Activated CD4-positive, CD25-positive, alpha-beta regulatory T cell treated with anti-CD3 and anti-CD28 coated beads, Interleukin-2, amount 50 U/mL, for 16 hours (primary cell): Measurements from ENCODE around the gene CFAP74.

Experiments
- DNase-seq: peaks from one replicate; pipeline ENCODE4 v3.0.0-alpha.2; 2020; ENCODE audit warnings: low read depth, low spot score

Gene CFAP74

DNA sequence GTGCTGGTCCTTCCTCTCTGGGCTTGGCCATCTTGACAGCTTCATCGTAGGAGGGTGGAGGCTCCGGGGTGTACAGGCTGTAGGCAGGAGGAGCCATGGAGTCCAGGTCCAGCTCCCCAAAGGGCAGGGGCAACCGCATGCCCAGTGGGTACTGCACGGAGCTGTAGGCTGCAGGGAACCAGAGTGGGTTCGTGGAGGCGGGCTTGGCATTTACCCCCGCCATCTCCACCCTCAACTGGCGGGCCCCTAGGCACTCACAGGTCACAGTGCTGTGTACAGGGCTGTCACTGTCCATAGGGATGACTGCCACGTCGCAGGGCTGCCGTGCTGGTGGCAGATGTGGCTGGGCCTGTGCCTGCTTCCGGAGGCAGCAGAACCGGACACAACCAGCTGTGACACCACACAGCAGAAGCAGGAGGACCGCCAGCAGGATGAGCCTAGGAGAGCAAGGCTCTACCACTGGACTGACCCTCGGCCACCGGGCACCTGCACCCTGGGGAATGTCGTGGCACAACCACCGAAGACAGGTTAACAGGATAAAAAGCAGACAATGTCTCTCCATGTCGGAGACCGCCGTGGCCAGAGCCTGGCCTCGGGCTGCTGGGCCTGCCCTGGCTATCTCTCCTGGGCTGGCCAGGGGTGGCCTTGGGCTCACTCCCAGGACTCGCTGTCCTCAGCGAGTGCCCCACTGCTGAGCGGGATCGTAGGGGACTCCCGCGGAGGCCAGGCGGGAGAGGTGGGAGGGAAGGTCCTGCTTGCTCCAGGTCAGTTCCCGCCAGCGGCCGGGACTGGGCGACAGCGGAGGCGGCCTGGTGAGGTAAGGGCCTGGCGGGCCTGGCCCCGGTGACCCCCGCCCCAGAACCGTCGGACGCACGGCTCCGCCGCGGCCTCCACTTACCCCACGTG is 85.3 kb downstream of the CFAP74 start:
- DNase-seq, result no peak

- DNase-seq, result no peak
Measured at GRCh38 chr1:1917304-1917976, 86.1 kb downstream of the CFAP74 start.

DNA sequence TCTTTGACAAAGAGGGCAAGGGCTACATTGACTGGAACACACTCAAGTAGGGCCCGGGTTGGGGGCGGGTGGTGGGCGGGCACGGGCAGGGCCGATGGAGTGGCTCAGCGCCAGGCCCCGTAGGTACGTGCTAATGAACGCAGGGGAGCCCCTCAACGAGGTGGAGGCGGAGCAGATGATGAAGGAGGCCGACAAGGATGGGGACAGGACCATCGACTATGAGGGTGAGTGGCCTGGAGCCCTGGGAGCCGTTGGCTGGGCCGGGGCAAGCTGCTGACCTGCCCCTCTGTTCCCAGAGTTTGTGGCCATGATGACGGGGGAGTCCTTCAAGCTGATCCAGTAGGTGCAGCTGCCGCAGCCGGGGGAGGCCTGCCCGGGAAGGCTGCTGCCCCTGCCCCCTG is 86.7 kb downstream of the CFAP74 start:
- DNase-seq, result no peak

- no peak for DNase-seq
Measured at GRCh38 chr1:1915911-1916840, 87.4 kb downstream of the CFAP74 start.

DNA sequence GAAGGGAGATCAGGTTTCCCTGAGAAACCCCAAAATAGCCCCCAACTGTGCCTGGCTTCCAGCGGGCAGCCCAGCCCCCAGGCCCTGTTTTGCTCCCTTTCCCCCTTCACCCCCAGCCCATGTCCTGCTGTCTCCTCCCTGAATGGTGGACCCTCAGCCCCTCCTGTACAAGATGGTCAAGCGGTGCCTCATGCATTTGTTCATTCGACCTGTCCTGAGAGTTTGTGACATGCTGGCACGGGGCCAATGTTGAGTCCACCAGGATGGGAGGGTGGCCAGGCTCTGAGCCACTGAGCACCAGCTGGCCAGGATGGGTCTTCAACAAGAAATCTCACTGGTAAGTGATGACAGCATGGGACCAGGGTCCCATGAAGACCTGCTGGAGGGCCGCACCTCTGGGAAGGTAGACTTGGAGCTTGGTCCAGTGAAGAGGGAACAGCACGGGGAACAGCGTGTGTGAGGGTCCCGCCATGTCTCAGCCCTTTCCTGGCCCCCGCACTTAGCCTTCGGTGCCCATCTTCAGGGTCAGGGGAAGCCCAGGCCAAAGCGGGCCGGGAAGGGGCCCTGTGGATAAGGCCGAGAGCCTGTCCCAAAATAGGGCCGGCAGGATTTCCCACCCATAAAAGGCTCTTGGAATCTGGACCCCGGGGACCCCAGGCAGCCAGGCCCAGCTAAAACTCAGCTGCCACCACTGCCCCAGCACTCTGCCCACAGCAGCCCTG is 88.5 kb downstream of the CFAP74 start, which contains the start of gene CALML6:
TSS of gene CALML6 (plus strand) at position 290 of the 722 bp plus-strand sequence. CDS start at position 311, 21 bp downstream.
- no peak for DNase-seq

DNA sequence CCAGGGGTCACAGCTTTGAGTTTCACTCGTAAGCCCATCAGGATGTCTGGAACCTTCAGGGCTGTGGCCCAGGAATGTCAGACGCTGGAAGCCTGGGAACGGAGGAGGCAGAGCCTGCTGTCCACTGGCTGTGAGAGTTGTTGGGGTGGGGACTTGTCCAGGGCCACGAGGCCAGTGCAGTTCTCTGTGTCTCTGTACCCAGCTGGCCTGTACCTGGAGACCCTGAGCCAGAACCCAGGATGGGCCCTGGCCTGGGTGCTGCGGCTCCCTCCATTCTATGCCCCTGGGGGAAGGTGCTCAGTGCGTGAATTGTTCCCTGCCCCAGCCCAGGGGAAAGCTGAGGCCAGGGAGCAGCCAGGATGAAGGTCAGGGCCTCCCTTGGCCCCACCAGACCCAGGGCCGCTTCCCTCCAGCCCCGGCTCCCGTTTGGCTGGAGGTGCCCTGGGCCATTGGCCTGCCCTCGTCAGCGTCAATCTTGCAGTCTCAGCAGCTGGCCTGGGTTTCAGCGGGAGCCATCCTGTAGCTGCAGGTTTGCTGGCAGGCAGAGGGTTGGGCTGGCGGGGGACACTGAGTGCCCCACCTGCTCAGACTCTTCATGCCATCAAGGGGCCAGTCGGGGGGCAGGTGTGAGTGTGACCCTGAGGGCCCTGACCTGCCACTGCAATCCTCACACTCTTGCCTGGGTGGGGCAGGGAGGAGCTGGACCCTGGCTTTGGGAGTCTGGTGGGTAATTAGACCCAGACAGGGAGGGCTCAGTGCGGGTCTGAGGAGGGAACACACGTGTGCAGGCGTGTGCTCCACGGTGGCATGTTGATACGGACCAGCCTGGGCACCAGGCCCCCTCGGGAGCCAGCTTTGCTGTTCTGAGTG is 89.2 kb downstream of the CFAP74 start:
- no peak for DNase-seq

GRCh38 chr1:1911350-1912041 is 92.1 kb downstream of the CFAP74 start:
- DNase-seq, result no peak

GRCh38 chr1:1910651-1911331 is 92.8 kb downstream of the CFAP74 start:
- no peak for DNase-seq

DNA sequence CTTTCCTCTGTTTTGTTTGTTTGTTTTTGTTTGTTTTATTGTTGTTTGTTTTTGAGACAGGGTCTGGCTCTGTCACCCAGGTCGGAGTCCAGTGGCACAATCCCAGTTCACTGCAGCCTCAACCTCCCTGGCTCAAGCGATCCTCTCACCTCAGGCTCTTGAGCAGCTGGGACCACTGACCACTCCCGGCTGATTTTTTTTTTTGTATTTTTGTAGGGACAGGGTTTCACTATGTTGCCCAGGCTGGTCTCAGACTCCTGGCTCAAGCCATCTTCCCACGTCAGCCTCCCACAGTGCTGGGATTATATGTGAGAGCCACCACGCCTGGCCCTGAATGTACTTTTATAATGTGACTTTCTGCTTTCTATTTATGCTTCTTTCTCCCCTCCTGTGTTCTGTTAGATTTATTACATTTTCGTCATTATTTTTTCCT is 93.5 kb downstream of the CFAP74 start:
- DNase-seq, result no peak

DNA sequence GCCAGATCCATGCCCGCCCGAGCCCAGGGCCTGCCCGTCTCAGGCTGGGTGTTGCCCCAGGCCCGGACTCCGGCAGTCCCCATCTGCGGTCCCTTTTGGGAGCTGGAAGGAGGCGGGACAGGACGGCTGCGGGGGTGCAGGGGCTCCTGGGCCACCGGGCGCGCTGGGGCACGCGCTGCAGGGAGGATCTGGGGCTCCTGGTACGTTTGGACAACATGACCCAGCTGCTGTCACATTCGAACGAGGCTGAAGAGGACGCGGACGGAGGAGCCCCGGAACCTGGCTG is 95.1 kb downstream of the CFAP74 start:
- no peak for DNase-seq

DNA sequence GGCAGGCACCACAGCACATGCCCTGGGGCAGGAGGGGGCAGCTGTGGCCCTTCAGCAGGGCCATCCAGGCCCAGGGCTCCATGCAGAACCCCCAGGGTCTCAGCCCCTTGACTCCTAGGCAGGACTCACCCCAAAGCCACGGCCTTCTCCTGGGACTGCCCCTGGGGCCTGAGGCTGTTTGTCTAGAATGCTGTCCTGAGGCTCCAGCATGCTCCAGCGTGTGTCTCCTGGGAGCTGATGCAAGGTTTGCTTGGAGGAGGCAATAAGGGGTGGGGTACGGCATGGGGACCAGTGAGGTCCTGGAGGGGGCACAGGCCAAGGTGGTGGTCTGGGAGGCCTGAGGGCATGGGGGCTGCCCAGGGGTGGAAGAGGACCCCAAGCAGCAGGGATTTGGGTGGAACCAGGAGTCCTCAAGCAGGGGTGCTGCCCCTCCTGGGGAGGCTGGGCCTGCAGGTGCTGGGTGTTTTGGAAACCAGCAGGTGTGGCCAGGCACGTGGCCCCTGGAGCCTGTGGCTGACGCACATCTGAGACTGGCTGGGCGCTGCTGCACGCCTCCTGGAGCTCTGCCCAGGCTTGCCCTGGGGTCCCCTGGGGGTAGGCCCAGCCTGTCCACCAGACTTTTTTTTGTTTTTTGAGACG is 96.4 kb downstream of the CFAP74 start:
- no peak for DNase-seq

- DNase-seq, result no peak
Measured at GRCh38 chr1:1906185-1907097, 97.1 kb downstream of the CFAP74 start.

GRCh38 chr1:1903224-1903623 is 100.4 kb downstream of the CFAP74 start:
- no peak for DNase-seq

DNA sequence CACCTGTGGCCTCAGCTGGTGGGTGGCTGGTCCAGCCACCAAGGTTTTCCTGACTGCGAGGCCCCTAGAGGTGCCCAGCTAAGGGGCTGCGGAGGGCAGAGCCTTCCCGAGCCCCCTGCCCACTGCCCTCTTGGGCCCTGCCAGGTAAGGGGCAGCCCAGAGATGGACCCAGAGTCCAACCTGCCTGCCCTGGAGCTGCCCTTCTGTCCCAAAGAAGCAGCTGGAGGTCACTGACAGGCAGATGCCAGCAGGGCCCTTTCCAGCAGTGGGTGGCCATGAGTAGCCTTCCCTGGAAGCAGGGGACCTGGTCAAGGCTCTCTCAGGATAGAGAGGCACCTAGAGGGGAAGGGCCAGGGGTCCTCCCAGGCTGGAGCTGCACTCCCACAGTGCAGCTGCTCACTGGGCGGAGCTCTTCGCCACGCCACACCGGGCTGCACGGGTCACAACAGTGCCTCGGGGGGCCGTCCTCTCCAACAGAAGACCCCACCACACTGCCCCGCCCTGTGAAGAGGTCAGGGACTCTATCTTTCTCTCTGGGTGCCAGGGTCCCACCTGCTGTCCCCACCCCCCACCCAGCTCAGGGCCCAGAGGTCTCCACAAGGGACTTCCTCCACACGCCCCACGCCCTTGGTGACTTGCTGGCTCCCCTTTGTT is 101.8 kb downstream of the CFAP74 start:
- no peak for DNase-seq

DNA sequence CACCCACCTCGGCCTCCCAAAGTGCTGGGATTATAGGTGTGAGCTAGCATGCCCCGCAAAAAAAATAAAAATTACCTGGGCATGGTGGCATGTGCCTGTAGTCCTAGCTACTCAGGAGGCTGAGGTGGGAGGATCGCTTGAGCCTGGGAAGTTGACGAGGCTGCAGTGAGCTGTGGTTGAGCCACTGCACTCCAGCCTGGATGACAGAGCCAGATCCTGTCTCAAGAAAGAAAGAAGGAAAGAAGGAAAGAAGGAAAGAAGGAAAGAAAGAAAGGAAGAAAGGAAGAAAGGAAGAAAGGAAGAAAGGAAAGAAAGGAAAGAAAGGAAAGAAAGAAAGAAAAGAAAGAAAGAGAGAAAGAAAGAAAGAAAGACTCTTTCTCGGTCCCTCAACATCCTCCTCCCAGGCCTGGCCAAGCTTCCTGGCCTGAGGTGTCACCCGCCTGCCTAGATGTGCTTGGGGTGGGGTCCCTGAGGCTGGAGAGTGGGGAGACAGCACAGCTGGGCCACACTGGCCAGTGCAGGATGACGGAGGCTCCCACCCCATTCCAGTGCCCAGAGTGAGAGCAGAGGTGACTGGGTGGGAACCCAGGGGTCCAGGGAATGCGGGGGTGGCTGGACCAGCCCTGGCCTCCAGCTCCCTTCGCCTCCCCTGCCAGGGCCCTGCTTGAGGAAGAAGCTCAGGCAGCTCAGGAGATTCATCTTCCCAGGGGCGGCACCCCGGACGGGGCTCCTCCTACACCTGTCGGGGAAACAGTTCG is 102.5 kb downstream of the CFAP74 start:
- no peak for DNase-seq

GRCh38 chr1:1899967-1900327 is 103.6 kb downstream of the CFAP74 start:
- DNase-seq, result no peak
